Neural progenitor cell (in vitro differentiated cells): ENCODE measurements around the gene SOST. TPM values are rescaled to one million over a fixed set of nuclear protein-coding genes. Genes with fewer than 3 reads are reported as not detected.

Source experiments
- DNase-seq: peaks from one replicate; pipeline ENCODE4 v3.0.0-alpha.2; 2016; ENCODE audit warnings: low spot score
- H2AFZ ChIP-seq: fragments of 200-600 bp; sonication (generic); replicated peaks from 2 replicates; pipeline ENCODE4 v1.6.1; 2016; ENCODE audit warnings: antibody characterized with exemption
- H3F3A ChIP-seq: fragments of 200-600 bp; sonication (generic); 2 replicates; pipeline ENCODE4 v1.6.1; 2016; ENCODE audit warnings: antibody characterized with exemption, low read depth
- H3K27ac ChIP-seq: fragments of 200-600 bp; sonication (generic); 2 replicates; pipeline ENCODE4 v1.5.1; 2016; ENCODE audit warnings: mild to moderate bottlenecking
- H3K27me3 ChIP-seq: fragments of 200-600 bp; sonication (generic); 2 replicates; pipeline ENCODE4 v1.6.1; 2016; ENCODE audit warnings: mild to moderate bottlenecking, moderate library complexity
- H3K36me3 ChIP-seq: fragments of 200-600 bp; sonication (generic); 2 replicates; pipeline ENCODE4 v1.5.1; 2016
- H3K4me1 ChIP-seq: fragments of 200-600 bp; sonication (generic); 2 replicates; pipeline ENCODE4 v1.6.1; 2016; ENCODE audit warnings: mixed run types
- H3K4me2 ChIP-seq: fragments of 200-600 bp; sonication (generic); 2 replicates; pipeline ENCODE4 v1.6.1; 2016
- H3K4me3 ChIP-seq: fragments of 200-600 bp; sonication (generic); 2 replicates; pipeline ENCODE4 v1.5.1; 2016
- H3K79me2 ChIP-seq: fragments of 200-600 bp; sonication (generic); 2 replicates; pipeline ENCODE4 v1.6.1; 2016; ENCODE audit warnings: low read depth
- H3K9ac ChIP-seq: fragments of 200-600 bp; sonication (generic); 2 replicates; pipeline ENCODE4 v1.6.1; 2016
- H3K9me3 ChIP-seq: fragments of 200-600 bp; sonication (generic); 2 replicates; pipeline ENCODE4 v1.5.1; 2016; ENCODE audit warnings: low read depth
- H4K20me1 ChIP-seq: fragments of 200-600 bp; sonication (generic); 2 replicates; pipeline ENCODE4 v1.6.1; 2016; ENCODE audit warnings: low read depth
- H3K27ac Mint-ChIP-seq: 3 replicates; pipeline ENCODE4 v1.8.0; 2021; ENCODE audit warnings: mixed read lengths
- H3K27me3 Mint-ChIP-seq: 2 replicates; pipeline ENCODE4 v1.8.0; 2022; ENCODE audit warnings: low read depth, mild to moderate bottlenecking, inconsistent platforms, moderate library complexity, mixed read lengths; ENCODE audit not compliant: insufficient read depth
- H3K36me3 Mint-ChIP-seq: 3 replicates; pipeline ENCODE4 v1.8.0; 2021; ENCODE audit warnings: mixed read lengths
- H3K4me1 Mint-ChIP-seq: 3 replicates; pipeline ENCODE4 v1.8.0; 2021; ENCODE audit warnings: mixed read lengths
- H3K4me3 Mint-ChIP-seq: 3 replicates; pipeline ENCODE4 v1.8.0; 2021; ENCODE audit warnings: mild to moderate bottlenecking, moderate library complexity, mixed read lengths
- H3K9me3 Mint-ChIP-seq: 3 replicates; pipeline ENCODE4 v1.8.0; 2020; ENCODE audit warnings: mixed read lengths
- CTCF ChIP-seq: fragments of 200-600 bp; sonication (generic); IDR thresholded peaks from 2 replicates; pipeline ENCODE4 v1.5.1; 2017; ENCODE audit warnings: antibody characterized with exemption, mild to moderate bottlenecking
- EZH2 ChIP-seq: fragments of 200-600 bp; sonication (generic); IDR thresholded peaks from 2 replicates; pipeline ENCODE4 v1.6.1; 2017; ENCODE audit warnings: antibody characterized with exemption, mild to moderate bottlenecking, moderate library complexity
- EZH2phosphoT487 ChIP-seq: fragments of 200-600 bp; sonication (generic); IDR thresholded peaks from 2 replicates; pipeline ENCODE4 v1.6.1; 2017; ENCODE audit warnings: antibody characterized with exemption
- total RNA-seq: library from RNA; depleted of rRNA; stranded (reverse); fragments of >200 nt; gene quantifications from 2 replicates; pipeline ENCODE4 v1.2.3, GENCODE V29; 2015; ENCODE audit warnings: low replicate concordance

The SOST gene
- total RNA-seq, 1 donor from 2014 or later, result 0.06 TPM

GRCh38 chr17:43758086-43758485 is 505 bp downstream of the SOST start:
- H3K4me3 Mint-ChIP-seq, result peak overlapping the region; percentile 11

GRCh38 chr17:43757171-43757660 is 1.4 kb downstream of the SOST start:
- no peaks in the 10 kb centered on the region for H3K9me3 Mint-ChIP-seq
- Histone ChIP-seq H2AFZ (no peak overlapping the region), H3F3A (peaks cover 4% of the 10 kb centered on the region), H4K20me1 (no peaks in the 10 kb centered on the region), H3K4me2 (no peak overlapping the region), H3K79me2 (no peaks in the 10 kb centered on the region), H3K9me3 (no peaks in the 10 kb centered on the region), H3K9ac (no peak overlapping the region), H3K36me3 (no peaks in the 10 kb centered on the region), H3K4me1 (peaks cover 11% of the 10 kb centered on the region), H3K27me3 (peaks cover 26% of the 10 kb centered on the region), H3K4me3 (no peak overlapping the region), H3K27ac (no peak overlapping the region)
- TF ChIP-seq CTCF (no peak), EZH2 (no peak), EZH2phosphoT487 (no peak)
- H3K27ac Mint-ChIP-seq, result no peak overlapping the region
- peaks cover 15% of the 10 kb centered on the region for H3K27me3 Mint-ChIP-seq
- DNase-seq, result no peak
- H3K36me3 Mint-ChIP-seq, result no peaks in the 10 kb centered on the region
- H3K4me1 Mint-ChIP-seq, result peaks cover 40% of the 10 kb centered on the region
- H3K4me3 Mint-ChIP-seq, result no peak overlapping the region

More at GRCh38 chr17:43758086-43758485, 505 bp downstream of the SOST start:
- H3K36me3 Mint-ChIP-seq, result no peaks in the 10 kb centered on the region
- DNase-seq, result no peak
- H4K20me1 ChIP-seq, result no peaks in the 10 kb centered on the region
- peaks cover 11% of the 10 kb centered on the region for H3K4me1 ChIP-seq
- no peaks in the 10 kb centered on the region for H3K9me3 ChIP-seq
- peak overlapping the region; percentile 62 for H3K27ac Mint-ChIP-seq
- no peak overlapping the region for H3K4me3 ChIP-seq
- H3K27ac ChIP-seq, result no peak overlapping the region
- no peak overlapping the region for H3K9ac ChIP-seq
- peaks cover 40% of the 10 kb centered on the region for H3K4me1 Mint-ChIP-seq
- no peaks in the 10 kb centered on the region for H3K36me3 ChIP-seq
- H3K9me3 Mint-ChIP-seq, result no peaks in the 10 kb centered on the region
- no peak overlapping the region for H3K4me2 ChIP-seq
- TF ChIP-seq EZH2phosphoT487 (no peak), EZH2 (no peak), CTCF (no peak)
- H3K79me2 ChIP-seq, result no peaks in the 10 kb centered on the region
- H2AFZ ChIP-seq, result no peak overlapping the region
- peaks cover 4% of the 10 kb centered on the region for H3F3A ChIP-seq
- peaks cover 26% of the 10 kb centered on the region for H3K27me3 ChIP-seq
- H3K27me3 Mint-ChIP-seq, result peaks cover 14% of the 10 kb centered on the region

GRCh38 chr17:43756201-43756600 is 2.4 kb downstream of the SOST start:
- no peaks in the 10 kb centered on the region for H3K9me3 ChIP-seq
- H2AFZ ChIP-seq, result no peak overlapping the region
- no peaks in the 10 kb centered on the region for H3K9me3 Mint-ChIP-seq
- no peak overlapping the region for H3K9ac ChIP-seq
- H4K20me1 ChIP-seq, result no peaks in the 10 kb centered on the region
- no peak overlapping the region for H3K27ac ChIP-seq
- H3K36me3 ChIP-seq, result no peaks in the 10 kb centered on the region
- no peak overlapping the region for H3K4me2 ChIP-seq
- no peaks in the 10 kb centered on the region for H3K36me3 Mint-ChIP-seq
- no peak overlapping the region for H3K27ac Mint-ChIP-seq
- H3K4me1 Mint-ChIP-seq, result peaks cover 36% of the 10 kb centered on the region
- H3F3A ChIP-seq, result peaks cover 4% of the 10 kb centered on the region
- no peak overlapping the region for H3K4me3 Mint-ChIP-seq
- H3K4me3 ChIP-seq, result no peak overlapping the region
- TF ChIP-seq EZH2phosphoT487, result no peak
- no peak for TF ChIP-seq EZH2
- no peak for TF ChIP-seq CTCF
- peaks cover 11% of the 10 kb centered on the region for H3K4me1 ChIP-seq
- no peak for DNase-seq
- H3K27me3 ChIP-seq, result peaks cover 26% of the 10 kb centered on the region
- no peaks in the 10 kb centered on the region for H3K79me2 ChIP-seq
- H3K27me3 Mint-ChIP-seq, result peaks cover 19% of the 10 kb centered on the region
